Activated naive CD8-positive, alpha-beta T cell treated with anti-CD3 and anti-CD28 coated beads for 36 hours (primary cell): ENCODE data around the gene BLNK. TPM values are rescaled to one million over a fixed set of nuclear protein-coding genes. Genes with fewer than 3 reads are reported as not detected.
A peak's percentile ranks its signal among the peaks of the same experiment; 100 is the strongest.

Experiments
- DNase-seq: peaks from one replicate; pipeline ENCODE4 v3.0.0; 2021
- H3K27ac Mint-ChIP-seq: one replicate; pipeline ENCODE4 v1.8.0; 2022; ENCODE audit warnings: mild to moderate bottlenecking, moderate library complexity, mixed read lengths
- H3K27me3 Mint-ChIP-seq: one replicate; pipeline ENCODE4 v1.8.0; 2022; ENCODE audit warnings: mild to moderate bottlenecking, mixed read lengths
- H3K36me3 Mint-ChIP-seq: one replicate; pipeline ENCODE4 v1.8.0; 2021; ENCODE audit warnings: mild to moderate bottlenecking, mixed read lengths
- H3K4me1 Mint-ChIP-seq: one replicate; pipeline ENCODE4 v1.8.0; 2021; ENCODE audit warnings: mixed read lengths
- H3K4me3 Mint-ChIP-seq: one replicate; pipeline ENCODE4 v1.8.0; 2022; ENCODE audit warnings: mild to moderate bottlenecking, moderate library complexity, mixed read lengths
- H3K9me3 Mint-ChIP-seq: one replicate; pipeline ENCODE4 v1.8.0; 2022; ENCODE audit warnings: mixed read lengths
- total RNA-seq, 2 experiments: library from RNA; stranded (reverse); gene quantifications; one replicate each; pipeline ENCODE4 v1.2.3, GENCODE V29; 2021

BLNK gene
- total RNA-seq, 2 experiments from 2014 or later, result 0.94 to 1.3 TPM

DNA sequence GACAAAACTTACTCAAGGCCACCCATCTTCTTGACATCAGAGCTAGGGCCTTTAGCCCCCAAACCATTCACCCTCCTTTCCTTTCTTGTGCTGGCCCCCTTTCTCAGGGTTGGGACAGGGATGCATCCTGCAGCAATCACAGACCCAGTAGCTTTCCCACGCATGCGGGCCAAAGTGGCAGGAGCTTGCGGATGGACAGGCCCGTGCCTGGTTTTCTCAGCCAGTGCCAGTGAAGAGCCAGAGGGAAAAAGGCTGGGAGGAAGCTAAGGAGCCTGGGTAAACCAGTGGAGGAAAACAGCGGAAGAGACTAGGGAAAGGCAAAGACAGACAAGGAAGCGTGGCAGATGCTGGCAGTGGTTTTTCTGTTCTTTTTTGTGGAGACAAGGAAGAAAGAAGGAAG is 5.1 kb upstream of the BLNK start:
- no peaks in the 10 kb centered on the region for H3K4me1 Mint-ChIP-seq
- no peaks in the 10 kb centered on the region for H3K9me3 Mint-ChIP-seq
- H3K36me3 Mint-ChIP-seq, result no peaks in the 10 kb centered on the region
- H3K4me3 Mint-ChIP-seq, result no peak overlapping the region
- H3K27ac Mint-ChIP-seq, result no peak overlapping the region
- H3K27me3 Mint-ChIP-seq, result no peaks in the 10 kb centered on the region
- no peak for DNase-seq

DNA sequence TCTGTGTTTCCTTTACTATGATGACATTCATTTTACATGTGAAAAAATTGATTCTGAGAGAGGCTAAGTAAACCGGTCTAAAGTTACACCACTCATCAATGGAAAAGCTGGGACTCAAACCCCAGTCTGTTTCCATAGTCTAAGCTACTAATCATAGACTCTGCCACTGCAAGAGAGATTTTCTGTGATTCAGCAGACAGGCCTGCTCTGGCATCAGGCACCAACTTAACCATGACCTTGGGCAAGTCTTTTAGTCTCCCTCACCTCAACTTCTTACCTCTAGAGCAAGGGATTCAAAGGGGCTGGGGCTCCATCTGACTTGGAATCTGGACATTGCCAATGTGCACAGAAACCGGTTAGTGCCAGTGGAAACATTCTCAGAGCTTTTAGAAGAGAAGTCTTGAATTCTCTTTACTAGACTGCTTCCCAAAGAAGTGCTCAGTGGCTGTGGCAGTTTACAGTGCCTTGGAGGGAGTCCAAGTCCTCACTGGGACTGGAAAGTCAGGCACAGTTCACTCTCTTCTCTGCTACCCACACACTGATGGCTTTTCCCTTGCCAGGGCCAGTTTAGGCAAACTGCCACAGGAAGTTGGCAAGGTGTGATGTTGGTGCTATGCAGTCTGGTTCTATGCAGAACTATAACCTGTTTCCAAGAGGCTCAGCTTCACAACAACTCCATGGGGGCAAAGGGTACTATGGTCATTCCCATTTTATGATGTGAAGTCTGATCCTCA is 4.5 kb upstream of the BLNK start:
- no peak for DNase-seq
- H3K27ac Mint-ChIP-seq, result no peak overlapping the region
- H3K9me3 Mint-ChIP-seq, result no peaks in the 10 kb centered on the region
- H3K36me3 Mint-ChIP-seq, result no peaks in the 10 kb centered on the region
- H3K27me3 Mint-ChIP-seq, result no peaks in the 10 kb centered on the region
- no peaks in the 10 kb centered on the region for H3K4me1 Mint-ChIP-seq
- H3K4me3 Mint-ChIP-seq, result no peak overlapping the region

DNA sequence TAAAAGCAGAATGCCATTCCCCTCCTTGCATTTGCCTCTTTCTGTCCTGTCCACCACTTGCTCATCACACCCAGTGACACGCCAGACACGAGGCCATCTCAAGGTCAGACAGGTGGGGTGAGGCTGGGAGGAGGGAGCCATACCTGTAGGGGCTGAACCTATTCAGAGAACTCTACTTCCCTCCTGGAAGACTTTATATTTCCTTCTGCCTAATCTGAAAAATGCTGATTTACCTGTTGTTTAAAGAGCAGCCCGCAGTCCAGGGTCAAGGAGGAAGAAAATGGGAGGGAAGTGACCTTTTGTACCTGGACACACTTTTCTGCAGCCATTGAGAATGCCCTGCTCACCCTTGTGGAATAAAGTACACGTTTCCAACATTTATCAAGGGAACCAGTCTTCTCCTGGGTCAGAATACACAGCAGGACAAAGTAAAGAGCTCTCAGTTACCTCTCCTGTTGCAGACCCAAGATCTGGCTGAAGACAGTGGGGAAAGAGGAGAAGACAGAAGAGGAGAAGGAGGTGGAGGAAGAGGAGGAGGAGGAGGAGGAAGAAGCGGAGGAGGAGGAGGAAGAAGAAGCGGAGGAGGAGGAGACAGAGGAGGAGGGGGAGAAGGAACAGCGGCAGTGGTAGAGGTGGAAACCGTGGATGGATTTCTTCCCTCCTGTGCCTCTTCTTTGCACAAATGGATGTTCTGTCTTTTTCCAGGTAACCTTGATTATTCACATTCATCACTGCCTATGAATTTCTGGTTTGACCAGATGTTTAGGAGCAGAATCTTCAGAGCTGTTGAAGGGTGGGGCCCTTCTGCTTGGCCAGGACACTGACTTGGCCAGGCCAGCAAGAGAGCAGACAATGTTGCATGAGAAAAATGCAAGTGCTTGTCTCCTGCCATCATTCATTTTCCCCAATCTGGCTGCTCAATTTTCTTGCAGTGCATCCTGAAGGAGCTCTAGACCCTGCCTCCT is 1.2 kb upstream of the BLNK start:
- Mint-ChIP-seq H3K27me3 (peaks cover 3% of the 10 kb centered on the region), H3K36me3 (no peaks in the 10 kb centered on the region), H3K9me3 (no peaks in the 10 kb centered on the region), H3K4me3 (no peak overlapping the region), H3K27ac (no peak overlapping the region), H3K4me1 (no peaks in the 10 kb centered on the region)
- DNase-seq, result no peak

DNA sequence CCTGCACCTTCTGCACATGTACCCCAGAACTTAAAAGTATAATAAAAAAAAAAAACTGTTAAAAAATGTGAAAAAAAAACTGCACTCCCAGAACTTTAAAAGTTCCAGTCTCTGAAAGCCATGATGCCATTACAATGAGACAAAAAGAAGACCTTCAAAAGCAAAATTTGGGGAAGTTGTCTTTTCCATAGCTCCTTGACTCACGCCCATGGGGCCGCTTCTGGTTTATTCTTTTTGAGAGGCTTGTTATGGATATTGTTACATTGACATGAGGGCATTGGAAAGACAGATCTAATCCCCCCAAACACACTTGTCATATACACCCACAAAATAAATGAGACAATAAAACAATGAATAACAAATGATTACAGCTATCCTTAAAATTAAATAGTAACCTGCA is 798 bp downstream of the BLNK start:
- Mint-ChIP-seq H3K36me3 (no peaks in the 10 kb centered on the region), H3K27ac (no peak overlapping the region), H3K27me3 (peaks cover 3% of the 10 kb centered on the region), H3K4me1 (peaks cover 6% of the 10 kb centered on the region), H3K4me3 (no peak overlapping the region), H3K9me3 (no peaks in the 10 kb centered on the region)
- no peak for DNase-seq

DNA sequence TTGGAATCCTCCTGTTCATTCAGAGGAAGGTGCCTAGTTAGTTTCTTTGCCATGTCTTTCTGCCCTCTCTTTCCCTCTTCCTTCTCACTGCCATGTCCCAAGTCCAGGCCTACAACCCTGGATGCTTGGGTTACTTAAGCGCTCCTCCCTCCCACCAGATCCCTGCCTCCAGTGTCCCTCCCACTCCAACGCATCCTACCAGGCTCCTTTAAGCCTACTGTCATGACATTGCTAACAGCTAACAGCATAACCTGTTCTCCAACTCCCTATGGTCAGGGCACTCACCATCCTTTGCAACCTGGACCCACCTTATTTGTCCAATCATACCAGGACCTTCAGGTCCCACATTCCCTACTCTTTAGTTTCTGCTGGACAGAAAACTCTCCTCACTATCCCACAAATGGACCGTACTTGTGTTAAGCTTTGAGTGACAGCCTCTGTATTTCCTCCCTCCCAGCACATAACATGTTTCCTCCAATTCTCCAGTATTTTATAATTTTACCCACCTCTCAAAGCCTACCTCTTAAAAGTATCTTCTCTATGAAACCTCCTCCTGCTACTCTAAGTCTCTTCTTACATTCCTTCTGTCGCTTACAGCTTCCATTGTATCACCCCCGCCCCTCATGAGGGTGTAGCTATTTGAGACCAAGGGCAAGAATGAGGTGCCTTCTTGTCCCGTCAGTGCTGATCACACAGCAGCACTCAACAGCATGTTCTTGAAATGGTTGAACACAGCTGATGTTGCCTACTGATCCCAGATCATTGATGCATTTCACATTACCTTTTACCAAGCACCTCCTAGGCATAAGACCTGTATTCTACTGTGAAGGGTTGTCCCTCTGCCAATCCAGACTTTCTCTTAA is 1.7 kb downstream of the BLNK start:
- Mint-ChIP-seq H3K36me3 (no peaks in the 10 kb centered on the region), H3K4me3 (peak overlapping the region; percentile 51), H3K4me1 (peaks cover 6% of the 10 kb centered on the region), H3K27me3 (peaks cover 3% of the 10 kb centered on the region), H3K9me3 (no peaks in the 10 kb centered on the region), H3K27ac (no peak overlapping the region)
- DNase-seq, result no peak

DNA sequence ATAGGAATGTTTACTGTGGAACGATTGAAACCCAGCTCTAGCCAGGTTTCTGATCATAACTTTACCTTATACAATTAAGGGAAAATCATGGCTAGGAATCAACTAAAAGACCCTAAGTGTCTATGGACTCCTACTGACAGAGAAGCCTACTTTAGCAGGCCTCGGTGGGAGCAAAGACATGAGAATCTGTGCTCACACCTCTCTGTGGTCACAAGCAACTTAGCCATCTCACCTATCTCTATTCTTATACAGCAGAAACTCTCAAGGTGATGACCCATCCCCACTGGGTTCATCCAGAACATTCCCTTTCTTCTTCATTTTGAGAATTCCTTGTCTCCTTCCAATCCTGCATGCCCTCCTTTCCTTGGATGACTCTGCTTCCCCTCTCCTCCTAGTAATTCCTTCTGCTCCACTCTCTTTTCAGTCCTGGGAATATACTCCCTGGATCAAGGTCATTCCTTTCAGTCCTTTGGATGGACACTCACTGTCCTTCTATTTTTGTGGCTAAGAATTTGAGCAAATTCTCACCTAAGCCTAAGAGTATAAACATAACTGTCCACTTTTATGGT is 2.9 kb downstream of the BLNK start:
- Mint-ChIP-seq H3K27ac (no peak overlapping the region), H3K4me1 (peaks cover 6% of the 10 kb centered on the region), H3K36me3 (no peaks in the 10 kb centered on the region), H3K27me3 (peaks cover 3% of the 10 kb centered on the region), H3K9me3 (no peaks in the 10 kb centered on the region), H3K4me3 (peak overlapping the region; percentile 27)
- DNase-seq, result no peak

DNA sequence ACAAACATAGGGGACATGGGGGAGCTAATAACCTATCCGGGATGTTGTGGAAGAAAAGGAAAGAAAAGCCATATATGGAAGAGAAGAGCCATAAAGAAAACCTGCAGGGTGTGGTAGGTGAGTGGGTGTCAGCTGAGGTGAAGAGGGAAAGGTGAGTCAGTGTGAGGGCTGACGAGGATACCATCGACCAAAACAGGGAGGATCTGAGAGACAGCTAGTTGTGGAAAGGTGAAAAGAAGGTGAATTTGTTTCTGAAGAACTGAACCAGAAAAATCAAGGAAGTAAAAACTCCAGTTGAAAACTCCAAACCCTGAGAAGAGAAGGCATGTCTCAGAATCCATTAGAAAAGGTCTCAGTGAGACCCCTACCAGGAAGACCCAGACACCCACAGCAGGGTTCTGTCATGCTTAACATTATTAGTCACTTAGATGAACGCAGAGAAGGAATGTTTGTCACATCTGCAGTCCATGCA is 4.1 kb downstream of the BLNK start:
- H3K36me3 Mint-ChIP-seq, result no peaks in the 10 kb centered on the region
- H3K27me3 Mint-ChIP-seq, result peaks cover 3% of the 10 kb centered on the region
- H3K27ac Mint-ChIP-seq, result no peak overlapping the region
- DNase-seq, result no peak
- peaks cover 6% of the 10 kb centered on the region for H3K4me1 Mint-ChIP-seq
- H3K9me3 Mint-ChIP-seq, result no peaks in the 10 kb centered on the region
- H3K4me3 Mint-ChIP-seq, result no peak overlapping the region

DNA sequence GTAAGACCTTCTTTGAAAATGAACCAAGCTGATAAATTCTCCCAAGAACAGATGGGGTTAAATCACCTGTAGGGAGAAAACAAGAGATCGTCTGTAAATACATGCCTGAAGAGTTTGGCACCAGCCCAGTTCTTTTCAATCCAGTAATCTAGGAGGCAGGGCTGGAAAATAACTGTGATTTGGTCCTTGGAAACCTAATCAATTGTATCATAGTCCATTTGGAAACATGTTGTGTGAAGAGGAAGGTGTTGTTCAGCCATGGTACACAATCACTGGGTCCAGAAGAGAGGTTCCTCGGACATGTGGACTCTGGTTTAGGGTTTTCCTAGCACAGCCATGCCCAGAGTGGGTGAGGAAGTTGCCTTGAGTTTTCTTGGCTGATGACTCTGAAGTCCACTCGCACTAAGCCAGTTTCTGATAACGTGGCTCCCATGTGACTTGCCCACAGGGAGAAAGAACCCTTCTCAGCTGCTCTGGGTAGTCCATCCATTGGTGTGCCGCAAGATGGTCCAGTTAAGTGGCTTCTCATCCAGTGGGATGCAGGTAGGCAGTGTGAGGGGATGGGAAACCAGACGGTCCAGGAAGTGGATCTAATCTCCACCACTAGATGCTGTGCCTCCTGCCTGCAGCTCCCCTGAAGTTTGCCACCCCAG is 5.1 kb downstream of the BLNK start:
- DNase-seq, result no peak
- Mint-ChIP-seq H3K4me3 (no peak overlapping the region), H3K27ac (no peak overlapping the region), H3K9me3 (no peaks in the 10 kb centered on the region), H3K27me3 (peaks cover 3% of the 10 kb centered on the region), H3K36me3 (no peaks in the 10 kb centered on the region), H3K4me1 (peaks cover 6% of the 10 kb centered on the region)

DNA sequence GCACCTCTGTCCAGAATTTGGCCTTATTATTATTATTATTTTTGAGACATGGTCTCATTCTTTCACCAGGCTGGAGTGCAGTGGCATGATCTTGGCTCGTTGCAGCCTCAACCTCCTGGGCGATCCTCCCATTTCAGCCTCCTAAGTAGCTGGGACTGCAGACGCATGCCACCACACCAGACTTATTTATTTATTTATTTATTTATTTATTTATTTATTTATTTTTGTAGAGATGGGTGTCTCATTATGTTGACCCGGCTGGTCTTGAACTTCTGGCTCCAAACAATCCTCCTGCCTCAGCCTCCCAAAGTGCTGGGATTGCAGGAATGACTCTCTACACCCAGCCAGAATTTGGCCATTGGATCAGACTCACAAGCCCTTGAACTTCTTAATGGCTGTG is 6.4 kb downstream of the BLNK start:
- Mint-ChIP-seq H3K4me3 (no peak overlapping the region), H3K4me1 (peaks cover 6% of the 10 kb centered on the region), H3K9me3 (no peaks in the 10 kb centered on the region), H3K27ac (no peak overlapping the region), H3K27me3 (peaks cover 3% of the 10 kb centered on the region), H3K36me3 (no peaks in the 10 kb centered on the region)
- no peak for DNase-seq

DNA sequence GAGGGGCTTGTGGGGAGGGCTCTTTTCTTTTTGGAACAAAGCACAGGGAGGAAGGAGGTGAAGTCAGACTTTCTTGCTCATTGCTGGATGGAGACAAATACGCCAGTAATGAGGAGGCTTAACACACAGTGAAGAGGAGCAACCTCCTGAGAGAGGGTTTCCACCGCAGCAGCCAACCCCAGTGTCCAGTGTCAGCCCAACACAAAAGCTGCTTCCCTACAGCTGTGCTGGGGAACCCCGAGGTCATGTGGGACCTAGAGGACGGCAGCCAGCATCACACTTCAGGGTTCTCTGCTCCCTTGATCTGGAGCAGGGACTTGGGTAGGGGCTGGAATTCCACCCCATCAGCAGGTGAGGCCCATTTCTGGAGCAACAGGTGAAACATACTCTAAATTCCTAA is 7.7 kb downstream of the BLNK start:
- H3K27me3 Mint-ChIP-seq, result peaks cover 2% of the 10 kb centered on the region
- no peaks in the 10 kb centered on the region for H3K36me3 Mint-ChIP-seq
- no peak overlapping the region for H3K4me3 Mint-ChIP-seq
- DNase-seq, result no peak
- no peak overlapping the region for H3K27ac Mint-ChIP-seq
- no peaks in the 10 kb centered on the region for H3K9me3 Mint-ChIP-seq
- H3K4me1 Mint-ChIP-seq, result peaks cover 6% of the 10 kb centered on the region

DNA sequence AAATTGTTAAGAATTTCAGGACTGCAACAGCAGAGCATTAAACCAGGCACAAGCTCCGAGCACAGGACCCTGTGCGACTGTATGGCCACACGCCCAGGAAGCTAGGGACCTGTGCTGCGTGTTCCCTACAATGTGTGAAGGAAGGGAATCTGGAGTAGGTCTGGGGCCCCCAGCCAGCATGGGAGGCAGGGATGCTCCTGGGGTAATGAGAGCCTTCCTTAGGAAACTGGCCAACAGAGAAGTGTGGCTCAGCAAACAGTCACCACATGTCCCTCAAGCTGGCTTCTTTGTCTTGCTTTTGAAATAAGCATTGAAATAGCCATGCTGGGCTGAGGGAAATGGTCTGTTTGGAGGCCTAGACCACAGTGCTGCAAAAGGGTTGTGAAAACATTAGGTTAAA is 8.2 kb downstream of the BLNK start:
- Mint-ChIP-seq H3K27me3 (no peaks in the 10 kb centered on the region), H3K27ac (no peak overlapping the region), H3K36me3 (no peaks in the 10 kb centered on the region), H3K9me3 (no peaks in the 10 kb centered on the region), H3K4me1 (peaks cover 6% of the 10 kb centered on the region), H3K4me3 (no peak overlapping the region)
- no peak for DNase-seq

DNA sequence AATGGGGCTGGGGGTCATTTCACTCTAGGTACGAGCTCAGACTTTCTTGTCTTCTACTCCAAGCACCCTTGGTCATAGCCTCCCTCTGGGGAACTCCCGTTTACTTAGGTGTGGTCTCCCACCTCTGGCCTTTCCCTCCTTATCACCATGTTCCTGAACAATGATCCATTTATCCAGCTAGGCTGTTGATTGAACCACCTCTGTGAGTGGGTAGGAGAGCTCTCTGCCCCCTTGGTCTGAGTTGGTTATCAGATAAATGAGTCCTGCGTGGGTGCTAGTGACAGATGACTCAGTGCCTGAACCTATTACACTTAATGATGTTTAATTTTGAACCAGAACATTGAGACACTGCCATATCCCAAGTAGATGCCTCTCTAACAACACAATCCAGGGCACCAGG is 9.4 kb downstream of the BLNK start:
- Mint-ChIP-seq H3K9me3 (no peaks in the 10 kb centered on the region), H3K27ac (no peak overlapping the region), H3K36me3 (no peaks in the 10 kb centered on the region), H3K27me3 (no peaks in the 10 kb centered on the region), H3K4me3 (no peak overlapping the region), H3K4me1 (no peaks in the 10 kb centered on the region)
- no peak for DNase-seq

DNA sequence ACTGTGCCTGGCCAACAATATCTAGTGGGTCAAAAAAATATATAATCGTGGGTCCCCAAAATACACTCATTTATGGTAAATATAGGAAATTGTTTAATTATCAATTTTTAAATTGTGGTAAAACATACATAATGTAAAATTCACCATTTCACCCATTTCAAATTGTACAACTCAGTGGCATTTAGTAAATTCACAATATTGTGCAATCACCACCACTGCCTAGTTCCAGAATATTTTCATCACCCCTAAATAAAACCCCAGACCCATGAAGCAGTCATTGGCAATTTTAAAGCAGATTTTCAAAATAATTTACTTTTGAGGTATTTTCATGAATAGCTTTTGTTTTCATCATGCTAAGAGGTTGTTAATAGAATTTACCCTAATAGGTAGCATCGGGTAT is 10.2 kb downstream of the BLNK start:
- no peaks in the 10 kb centered on the region for H3K36me3 Mint-ChIP-seq
- no peak overlapping the region for H3K27ac Mint-ChIP-seq
- DNase-seq, result no peak
- no peaks in the 10 kb centered on the region for H3K9me3 Mint-ChIP-seq
- H3K4me3 Mint-ChIP-seq, result no peak overlapping the region
- H3K27me3 Mint-ChIP-seq, result no peaks in the 10 kb centered on the region
- H3K4me1 Mint-ChIP-seq, result no peaks in the 10 kb centered on the region

DNA sequence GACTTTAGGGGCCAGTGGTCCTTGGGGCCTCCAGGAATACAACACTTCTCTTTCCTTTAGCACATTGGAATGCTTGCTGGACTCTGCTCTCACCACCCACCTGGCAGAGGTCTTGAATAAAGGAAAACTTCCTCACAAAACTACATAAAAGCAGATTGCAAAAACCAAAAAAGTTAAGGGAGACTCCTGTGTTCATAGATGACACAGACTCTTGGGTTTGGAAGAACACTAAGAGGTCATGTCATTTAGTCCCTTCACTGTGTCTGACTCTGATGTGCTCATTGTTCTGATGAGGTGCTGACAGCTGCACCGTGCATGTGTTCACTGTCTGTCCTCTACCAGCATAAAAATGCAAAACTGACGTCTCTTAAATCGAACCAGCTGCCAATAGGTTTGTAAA is 11.4 kb downstream of the BLNK start:
- no peaks in the 10 kb centered on the region for H3K27me3 Mint-ChIP-seq
- DNase-seq, result no peak
- H3K4me1 Mint-ChIP-seq, result no peaks in the 10 kb centered on the region
- H3K36me3 Mint-ChIP-seq, result no peaks in the 10 kb centered on the region
- no peak overlapping the region for H3K4me3 Mint-ChIP-seq
- no peaks in the 10 kb centered on the region for H3K9me3 Mint-ChIP-seq
- H3K27ac Mint-ChIP-seq, result no peak overlapping the region
